Spinal cord (tissue), 10 donors: ENCODE measurements around the gene CASK. TPM values are rescaled to one million over a fixed set of nuclear protein-coding genes. Genes with fewer than 3 reads are reported as not detected.

Source experiments
- DNase-seq, 6 donors: peaks; one replicate each; pipeline versions ENCODE4 v3.0.0 to v3.0.0-alpha.2; 2013 to 2015; ENCODE audit warnings: low spot score in 6 of 6, low read depth in 4 of 6
- H3K27ac ChIP-seq: one replicate; pipeline ENCODE4 v1.5.1; 2013; ENCODE audit warnings: low read depth, low read length, control low read depth
- H3K27me3 ChIP-seq: one replicate; pipeline ENCODE4 v1.6.1; 2013; ENCODE audit warnings: low read length; ENCODE audit not compliant: control insufficient read depth, insufficient read depth
- H3K36me3 ChIP-seq: one replicate; pipeline ENCODE4 v1.6.1; 2013; ENCODE audit warnings: low read length; ENCODE audit not compliant: control insufficient read depth, insufficient read depth
- H3K4me1 ChIP-seq: one replicate; pipeline ENCODE4 v1.6.1; 2013; ENCODE audit warnings: low read length; ENCODE audit not compliant: control insufficient read depth, insufficient read depth
- H3K4me3 ChIP-seq: one replicate; pipeline ENCODE4 v1.5.1; 2013; ENCODE audit warnings: low read depth, low read length, control low read depth
- H3K9me3 ChIP-seq: one replicate; pipeline ENCODE4 v1.6.1; 2013; ENCODE audit warnings: low read length; ENCODE audit not compliant: control insufficient read depth, insufficient read depth
- WGBS: methylation state at CpG from one replicate; pipeline ENCODE4 v1.1.5; 2013; ENCODE audit warnings: missing lambda C conversion rate; ENCODE audit not compliant: insufficient coverage; 5-methylcytosine and 5-hydroxymethylcytosine counted together
- polyA plus RNA-seq, 2 donors: library from polyadenylated mRNA; unstranded; fragments of 120-200 nt; gene quantifications; one replicate each; pipeline ENCODE4 v1.2.1, GENCODE V29; 2013; ENCODE audit not compliant: insufficient read length in 2 of 2
- total RNA-seq, 2 donors: library from RNA; depleted of rRNA in 1 of 2; stranded (reverse); fragments of 120-200 nt in 1 of 2; fragments of >200 nt in 1 of 2; gene quantifications; one replicate each; pipeline versions ENCODE4 v1.2.3 to v1.2.4, GENCODE V29; 2013 to 2014
- donor health status: healthy.

Gene CASK
- total and polyA plus RNA-seq, 4 donors: 45.0 to 91.1 (median 57.9) TPM

- Histone ChIP-seq H3K4me1 (no peaks in the 10 kb centered on the region), H3K9me3 (no peaks in the 10 kb centered on the region), H3K4me3 (no peak overlapping the region), H3K27ac (no peak overlapping the region), H3K36me3 (no peaks in the 10 kb centered on the region), H3K27me3 (peaks cover 7% of the 10 kb centered on the region)
- no peak for DNase-seq
Observed at GRCh38 chrX:41761702-41762101, 161.7 kb downstream of the CASK start.

DNA sequence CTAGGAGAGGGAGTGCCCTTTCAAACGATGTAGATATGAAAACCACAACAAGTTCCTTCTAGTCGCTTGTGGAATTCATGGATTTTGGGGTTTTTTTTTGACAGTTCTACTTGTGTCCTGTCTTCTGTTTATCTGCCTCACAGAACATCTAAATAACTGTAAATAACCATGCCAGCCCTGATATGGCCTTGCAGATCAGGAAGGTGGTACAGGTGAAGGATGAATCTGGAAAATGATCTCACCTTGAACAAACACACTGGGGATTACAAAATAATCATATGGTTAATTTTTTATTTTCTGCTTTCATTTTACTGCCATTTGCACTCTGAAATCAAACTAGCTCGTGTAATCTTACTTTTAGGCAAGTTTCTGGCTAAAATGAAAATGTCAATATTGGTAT, 162.2 kb downstream of the CASK start:
- H3K27ac ChIP-seq: no peak overlapping the region
- H3K9me3 ChIP-seq: no peaks in the 10 kb centered on the region
- no peak for DNase-seq
- no peaks in the 10 kb centered on the region for H3K4me1 ChIP-seq
- no peaks in the 10 kb centered on the region for H3K36me3 ChIP-seq
- peaks cover 7% of the 10 kb centered on the region for H3K27me3 ChIP-seq
- no CpG with 5 or more reads among the region's 3 CpGs for WGBS
- no peak overlapping the region for H3K4me3 ChIP-seq

DNA sequence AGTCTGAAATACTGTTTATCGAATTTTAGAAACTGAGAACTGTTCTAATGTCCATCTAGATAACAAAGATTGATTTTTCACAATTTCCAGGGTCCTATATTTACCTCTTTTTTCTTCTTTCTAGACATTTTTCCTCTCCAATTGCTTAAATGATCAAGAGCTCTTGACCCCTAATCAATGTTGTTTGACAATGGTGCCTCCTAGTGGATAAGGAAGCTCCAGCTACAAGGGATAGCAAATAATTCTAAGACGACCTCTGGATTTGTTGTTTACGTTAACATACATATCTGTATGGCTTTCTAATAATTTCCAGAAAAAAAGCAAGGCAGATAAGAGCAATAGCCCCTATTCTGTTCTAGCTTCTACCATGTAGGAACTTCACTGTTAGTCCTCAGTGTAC, 163.5 kb downstream of the CASK start:
- Histone ChIP-seq H3K9me3 (no peaks in the 10 kb centered on the region), H3K4me1 (no peaks in the 10 kb centered on the region), H3K27ac (no peak overlapping the region), H3K27me3 (peaks cover 7% of the 10 kb centered on the region), H3K4me3 (no peak overlapping the region), H3K36me3 (no peaks in the 10 kb centered on the region)
- peak in 1 of 6 donors; percentile 3 for DNase-seq
- 80% methylated on average over 1 of the region's 3 CpGs for WGBS

DNA sequence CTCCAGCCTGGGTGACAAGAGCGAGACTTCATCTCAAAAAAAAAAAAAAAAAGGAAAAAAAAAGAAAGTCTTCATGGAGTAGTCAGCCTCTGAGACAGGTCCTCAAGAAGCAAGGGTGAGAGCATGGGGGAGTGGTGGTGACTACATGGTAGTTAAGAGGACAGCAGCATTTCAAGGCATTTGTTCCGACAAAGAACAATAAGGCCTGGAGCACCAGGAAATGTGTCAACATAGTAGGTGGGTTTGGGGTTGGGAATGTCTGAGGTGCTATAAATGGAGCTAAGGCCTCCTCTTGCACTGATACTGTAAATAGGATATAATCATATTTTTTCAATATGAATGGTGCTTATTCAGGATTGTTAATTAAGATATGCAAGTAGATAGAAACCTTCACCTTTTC, 165.0 kb downstream of the CASK start:
- Histone ChIP-seq H3K4me1 (no peaks in the 10 kb centered on the region), H3K9me3 (no peaks in the 10 kb centered on the region), H3K36me3 (no peaks in the 10 kb centered on the region), H3K4me3 (no peak overlapping the region), H3K27me3 (peaks cover 3% of the 10 kb centered on the region), H3K27ac (no peak overlapping the region)
- WGBS: 80% methylated on average over 1 of the region's 2 CpGs
- no peak for DNase-seq

GRCh38 chrX:41750716-41751115, 172.6 kb downstream of the CASK start:
- H3K4me1 ChIP-seq: no peaks in the 10 kb centered on the region
- H3K36me3 ChIP-seq: no peaks in the 10 kb centered on the region
- no peak overlapping the region for H3K27ac ChIP-seq
- 73% methylated on average over 2 of the region's 3 CpGs for WGBS
- no peak overlapping the region for H3K4me3 ChIP-seq
- peak in 1 of 6 donors; percentile 2 for DNase-seq
- no peaks in the 10 kb centered on the region for H3K9me3 ChIP-seq
- peaks cover 4% of the 10 kb centered on the region for H3K27me3 ChIP-seq

DNA sequence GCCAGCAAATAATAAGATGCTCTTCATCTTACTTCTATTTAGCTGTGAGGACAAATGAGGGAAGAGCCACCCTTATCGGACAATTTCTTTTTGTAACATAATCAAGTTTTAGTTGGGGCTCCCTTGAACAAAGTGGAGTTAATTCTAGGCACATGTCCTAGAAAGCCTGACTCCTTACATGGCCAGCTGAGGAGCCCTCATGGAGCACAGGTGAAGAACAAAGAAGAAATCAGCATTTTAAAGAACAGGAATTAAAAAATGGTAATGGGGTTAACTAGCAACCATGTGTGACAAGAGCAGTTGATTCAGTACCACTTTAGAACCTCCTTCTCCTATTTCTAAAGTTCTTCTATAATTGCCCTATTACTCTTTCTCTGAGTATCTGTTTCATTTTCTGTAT, 183.5 kb downstream of the CASK start:
- peaks cover 8% of the 10 kb centered on the region for H3K27me3 ChIP-seq
- no peaks in the 10 kb centered on the region for H3K9me3 ChIP-seq
- DNase-seq: no peak
- H3K4me3 ChIP-seq: no peak overlapping the region
- H3K27ac ChIP-seq: no peak overlapping the region
- no peaks in the 10 kb centered on the region for H3K4me1 ChIP-seq
- no CpG with 5 or more reads among the region's 1 CpG for WGBS
- H3K36me3 ChIP-seq: no peaks in the 10 kb centered on the region

- no peaks in the 10 kb centered on the region for H3K9me3 ChIP-seq
- no peak overlapping the region for H3K4me3 ChIP-seq
- H3K27ac ChIP-seq: no peak overlapping the region
- no peaks in the 10 kb centered on the region for H3K4me1 ChIP-seq
- peaks cover 14% of the 10 kb centered on the region for H3K27me3 ChIP-seq
- no peaks in the 10 kb centered on the region for H3K36me3 ChIP-seq
- 79% methylated on average over 6 of the region's 7 CpGs for WGBS
- DNase-seq: no peak
Observed at GRCh38 chrX:41737065-41737464, 186.3 kb downstream of the CASK start.

GRCh38 chrX:41734530-41734929, 188.8 kb downstream of the CASK start:
- Histone ChIP-seq H3K36me3 (no peaks in the 10 kb centered on the region), H3K27me3 (peaks cover 8% of the 10 kb centered on the region), H3K4me3 (no peak overlapping the region), H3K4me1 (no peaks in the 10 kb centered on the region), H3K9me3 (no peaks in the 10 kb centered on the region), H3K27ac (no peak overlapping the region)
- DNase-seq: peak in 2 of 6 donors; percentile 19 to 39
- WGBS: no CpG with 5 or more reads among the region's 1 CpG

GRCh38 chrX:41733939-41734338, 189.4 kb downstream of the CASK start:
- Histone ChIP-seq H3K4me1 (no peaks in the 10 kb centered on the region), H3K27ac (no peak overlapping the region), H3K4me3 (no peak overlapping the region), H3K36me3 (no peaks in the 10 kb centered on the region), H3K9me3 (no peaks in the 10 kb centered on the region), H3K27me3 (peaks cover 8% of the 10 kb centered on the region)
- DNase-seq: no peak
- 33% methylated on average over 1 of the region's 1 CpG for WGBS

GRCh38 chrX:41732260-41732659, 191.1 kb downstream of the CASK start:
- no peak for DNase-seq
- no CpG with 5 or more reads among the region's 2 CpGs for WGBS
- H3K9me3 ChIP-seq: no peaks in the 10 kb centered on the region
- H3K4me3 ChIP-seq: no peak overlapping the region
- H3K36me3 ChIP-seq: no peaks in the 10 kb centered on the region
- peaks cover 8% of the 10 kb centered on the region for H3K27me3 ChIP-seq
- H3K4me1 ChIP-seq: no peaks in the 10 kb centered on the region
- H3K27ac ChIP-seq: no peak overlapping the region
